CD14-positive monocyte (primary cell): ENCODE results near the gene TTC23L. TPM values are rescaled to one million over a fixed set of nuclear protein-coding genes. Genes with fewer than 3 reads are reported as not detected.

ENCODE experiments used
- DNase-seq, 3 donors: peaks; one replicate each; pipeline ENCODE4 v3.0.0-alpha.2; 2011 to 2022
- H2AFZ ChIP-seq: 2 replicates; pipeline ENCODE4 v1.6.0; 2012; ENCODE audit warnings: mild to moderate bottlenecking, low read depth, low read length, inconsistent platforms; ENCODE audit not compliant: insufficient read depth, poor library complexity, severe bottlenecking
- H3K27ac ChIP-seq, 2 donors: 1 replicate in 1 of 2; 2 replicates in 1 of 2; pipeline ENCODE4 v1.5.1; 2012 to 2013; ENCODE audit warnings: low read length in 2 of 2, control low read depth in 1 of 2, inconsistent platforms in 1 of 2, low read depth in 1 of 2, mild to moderate bottlenecking in 1 of 2
- H3K27me3 ChIP-seq, 2 donors: one replicate each; pipeline versions ENCODE4 v1.6.0 to v1.6.1; 2011 to 2013; ENCODE audit warnings: low read length in 2 of 2; ENCODE audit not compliant: control insufficient read depth in 2 of 2, insufficient read depth in 2 of 2
- H3K36me3 ChIP-seq, 2 donors: replicated peaks in 1 of 2; 1 replicate in 1 of 2; 2 replicates in 1 of 2; pipeline versions ENCODE4 v1.5.1 to v1.6.1; 2012 to 2013; ENCODE audit warnings: low read length in 2 of 2, control low read depth in 1 of 2, inconsistent platforms in 1 of 2, mild to moderate bottlenecking in 1 of 2; ENCODE audit not compliant: insufficient read depth in 2 of 2, control insufficient read depth in 1 of 2
- H3K4me1 ChIP-seq, 2 donors: 1 replicate in 1 of 2; 2 replicates in 1 of 2; pipeline versions ENCODE4 v1.5.1 to v1.6.1; 2012 to 2013; ENCODE audit warnings: low read length in 2 of 2, control low read depth in 1 of 2, inconsistent platforms in 1 of 2, mild to moderate bottlenecking in 1 of 2, moderate library complexity in 1 of 2; ENCODE audit not compliant: insufficient read depth in 2 of 2, control insufficient read depth in 1 of 2
- H3K4me2 ChIP-seq: replicated peaks from 2 replicates; pipeline ENCODE3; 2012; ENCODE audit warnings: low read length, moderate library complexity, mild to moderate bottlenecking; ENCODE audit not compliant: poor library complexity, severe bottlenecking; ENCODE audit errors: extremely low read depth
- H3K4me3 ChIP-seq, 3 experiments: fragments of 200-600 bp in 1 of 3; sonication (generic) in 1 of 3; replicated peaks in 1 of 3; 1 replicate in 2 of 3; 2 replicates in 1 of 3; pipeline ENCODE4 v1.5.1; 2011 to 2013; ENCODE audit warnings: low read length in 3 of 3, mild to moderate bottlenecking in 3 of 3, control low read depth in 2 of 3, low read depth in 2 of 3, inconsistent platforms in 1 of 3, moderate library complexity in 1 of 3
- H3K79me2 ChIP-seq: 2 replicates; pipeline ENCODE4 v1.6.0; 2012; ENCODE audit warnings: mild to moderate bottlenecking, control low read depth, inconsistent platforms, low read length, moderate library complexity; ENCODE audit not compliant: insufficient read depth
- H3K9ac ChIP-seq: 2 replicates; pipeline ENCODE4 v1.6.0; 2017; ENCODE audit warnings: low read length, mild to moderate bottlenecking; ENCODE audit not compliant: insufficient read depth, poor library complexity, severe bottlenecking
- H3K9me3 ChIP-seq, 2 donors: replicated peaks in 1 of 2; 1 replicate in 1 of 2; 2 replicates in 1 of 2; pipeline versions ENCODE4 v1.5.1 to v1.6.1; 2012 to 2013; ENCODE audit warnings: low read length in 2 of 2, control low read depth in 1 of 2; ENCODE audit not compliant: control insufficient read depth in 1 of 2, insufficient read depth in 1 of 2
- H4K20me1 ChIP-seq: 2 replicates; pipeline ENCODE4 v1.6.0; 2012; ENCODE audit warnings: mild to moderate bottlenecking, low read length, control low read depth, moderate library complexity; ENCODE audit not compliant: insufficient read depth
- H3K27ac Mint-ChIP-seq, 7 donors: one replicate each; pipeline ENCODE4 v1.8.0; 2020; ENCODE audit warnings: mild to moderate bottlenecking in 7 of 7, mixed read lengths in 7 of 7, moderate library complexity in 6 of 7, inconsistent platforms in 2 of 7
- H3K27me3 Mint-ChIP-seq, 3 donors: one replicate each; pipeline ENCODE4 v1.8.0; 2021 to 2022; ENCODE audit warnings: low read depth in 3 of 3, mild to moderate bottlenecking in 3 of 3, mixed read lengths in 3 of 3, moderate library complexity in 3 of 3, inconsistent platforms in 1 of 3
- H3K36me3 Mint-ChIP-seq, 2 donors: one replicate each; pipeline ENCODE4 v1.8.0; 2020; ENCODE audit warnings: mixed read lengths in 2 of 2, inconsistent platforms in 1 of 2, mild to moderate bottlenecking in 1 of 2
- H3K4me1 Mint-ChIP-seq: one replicate; pipeline ENCODE4 v1.8.0; 2020; ENCODE audit warnings: mild to moderate bottlenecking, mixed read lengths
- H3K4me3 Mint-ChIP-seq, 2 donors: one replicate each; pipeline ENCODE4 v1.8.0; 2020; ENCODE audit warnings: mild to moderate bottlenecking in 2 of 2, mixed read lengths in 2 of 2, moderate library complexity in 1 of 2
- H3K9me3 Mint-ChIP-seq, 7 donors: one replicate each; pipeline ENCODE4 v1.8.0; 2020 to 2022; ENCODE audit warnings: mixed read lengths in 7 of 7, mild to moderate bottlenecking in 6 of 7, moderate library complexity in 6 of 7, inconsistent platforms in 2 of 7
- CTCF ChIP-seq: fragments of 200-600 bp; IDR thresholded peaks from one replicate; pipeline ENCODE4 v1.8.0; 2022; ENCODE audit warnings: antibody characterized with exemption, mild to moderate bottlenecking
- WGBS: methylation state at CpG from one replicate; pipeline ENCODE4 v1.1.5; 2013; ENCODE audit warnings: missing lambda C conversion rate; ENCODE audit not compliant: insufficient coverage; 5-methylcytosine and 5-hydroxymethylcytosine counted together
- intact Hi-C, 2 donors: fragments of 100-400 bp; cut with micrococcal nuclease; formaldehyde crosslinking; loops; one replicate each; pipeline versions ENCODE4 v1.15.0 to v1.15.1; 2023
- polyA plus RNA-seq, 3 donors: library from polyadenylated mRNA; depleted of rRNA in 1 of 3; unstranded in 2 of 3; stranded (reverse) in 1 of 3; fragments of 300-500 nt in 2 of 3; fragments of >200 nt in 1 of 3; fragmentation: Illumina TruSeq in 2 of 3; gene quantifications; 1 replicate in 2 of 3; 2 replicates in 1 of 3; pipeline ENCODE4 v1.2.3, GENCODE V29; 2012 to 2021

Gene TTC23L
- polyA plus RNA-seq, 3 donors: not detected

- DNase-seq: no peak
- Histone ChIP-seq H3K9me3 (no peaks in the 10 kb centered on the region), H3K27ac (no peak overlapping the region), H3K79me2 (no peaks in the 10 kb centered on the region), H3K4me2 (no peak overlapping the region), H4K20me1 (no peaks in the 10 kb centered on the region), H3K36me3 (no peaks in the 10 kb centered on the region), H3K27me3 (no peaks in the 10 kb centered on the region), H2AFZ (no peak overlapping the region), H3K4me1 (no peaks in the 10 kb centered on the region), H3K4me3 (no peak overlapping the region), H3K9ac (no peak overlapping the region)
- intact Hi-C loops: no loop called here
- WGBS: no CpG with 5 or more reads among the region's 3 CpGs
- no peaks in the 10 kb centered on the region for H3K4me1 Mint-ChIP-seq
- TF ChIP-seq CTCF: no peak
- H3K9me3 Mint-ChIP-seq: no peaks in the 10 kb centered on the region
- H3K4me3 Mint-ChIP-seq: no peak overlapping the region
- no peaks in the 10 kb centered on the region for H3K27me3 Mint-ChIP-seq
- H3K36me3 Mint-ChIP-seq: no peaks in the 10 kb centered on the region
- H3K27ac Mint-ChIP-seq: no peak overlapping the region
Measured at GRCh38 chr5:34863946-34864345, 25.0 kb downstream of the TTC23L start.

GRCh38 chr5:34865091-34865490 lies 26.1 kb downstream of the TTC23L start:
- Histone ChIP-seq H3K4me3 (no peak overlapping the region), H3K27me3 (no peaks in the 10 kb centered on the region), H2AFZ (no peak overlapping the region), H4K20me1 (no peaks in the 10 kb centered on the region), H3K4me2 (no peak overlapping the region), H3K79me2 (no peaks in the 10 kb centered on the region), H3K9ac (no peak overlapping the region), H3K36me3 (no peaks in the 10 kb centered on the region), H3K9me3 (no peaks in the 10 kb centered on the region), H3K27ac (no peak overlapping the region), H3K4me1 (no peaks in the 10 kb centered on the region)
- Mint-ChIP-seq H3K27ac (no peak overlapping the region), H3K4me1 (no peaks in the 10 kb centered on the region), H3K27me3 (no peaks in the 10 kb centered on the region), H3K4me3 (no peak overlapping the region), H3K9me3 (no peaks in the 10 kb centered on the region), H3K36me3 (no peaks in the 10 kb centered on the region)
- no peak for TF ChIP-seq CTCF
- intact Hi-C loops: no loop called here
- no peak for DNase-seq
- no CpG with 5 or more reads among the region's 2 CpGs for WGBS
